GM10847 (cell line): ENCODE measurements around the gene ERC1.

Source experiments
- POLR2A ChIP-seq: IDR thresholded peaks from 2 replicates; pipeline ENCODE4 v1.6.1; 2011; ENCODE audit not compliant: insufficient read length; ENCODE audit errors: extremely low read depth

The ERC1 gene

DNA sequence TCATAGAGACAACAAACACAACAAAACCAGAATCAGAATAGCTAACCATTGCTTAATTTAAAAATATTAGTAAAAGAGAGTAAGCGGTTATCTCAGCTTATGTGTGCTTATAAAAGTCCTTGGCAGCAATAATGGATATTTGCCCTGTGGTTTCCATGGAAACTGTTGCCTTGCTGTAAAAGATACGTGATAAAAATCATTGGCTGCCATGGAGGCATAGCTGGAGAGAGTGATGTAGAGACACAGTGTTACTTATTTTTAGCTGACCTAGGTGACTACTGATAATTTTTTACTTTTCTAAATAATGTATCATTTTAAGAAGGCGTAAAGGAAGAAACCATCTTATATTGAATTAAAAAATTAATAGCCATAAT lies 92.9 kb downstream of the ERC1 start:
- no peak for TF ChIP-seq POLR2A

DNA sequence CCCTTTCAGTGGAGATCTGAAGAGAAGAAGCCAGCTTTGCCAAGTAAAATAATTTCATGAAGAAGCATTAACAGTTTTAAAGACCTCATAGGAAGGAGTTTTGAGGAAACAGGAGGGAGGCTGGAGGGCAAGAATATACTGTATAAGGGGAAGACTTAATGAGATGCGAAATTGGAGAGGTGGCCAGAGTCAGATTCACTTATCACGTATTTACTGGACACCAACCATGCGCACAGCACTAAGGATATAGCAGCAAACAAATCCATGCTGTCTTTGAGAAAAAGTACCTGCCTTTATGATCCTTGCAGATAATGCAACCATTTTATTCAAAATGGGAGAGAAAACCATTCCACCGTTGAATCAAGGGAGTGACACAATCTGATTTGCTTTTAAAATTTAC lies 100.3 kb downstream of the ERC1 start:
- TF ChIP-seq POLR2A: no peak

DNA sequence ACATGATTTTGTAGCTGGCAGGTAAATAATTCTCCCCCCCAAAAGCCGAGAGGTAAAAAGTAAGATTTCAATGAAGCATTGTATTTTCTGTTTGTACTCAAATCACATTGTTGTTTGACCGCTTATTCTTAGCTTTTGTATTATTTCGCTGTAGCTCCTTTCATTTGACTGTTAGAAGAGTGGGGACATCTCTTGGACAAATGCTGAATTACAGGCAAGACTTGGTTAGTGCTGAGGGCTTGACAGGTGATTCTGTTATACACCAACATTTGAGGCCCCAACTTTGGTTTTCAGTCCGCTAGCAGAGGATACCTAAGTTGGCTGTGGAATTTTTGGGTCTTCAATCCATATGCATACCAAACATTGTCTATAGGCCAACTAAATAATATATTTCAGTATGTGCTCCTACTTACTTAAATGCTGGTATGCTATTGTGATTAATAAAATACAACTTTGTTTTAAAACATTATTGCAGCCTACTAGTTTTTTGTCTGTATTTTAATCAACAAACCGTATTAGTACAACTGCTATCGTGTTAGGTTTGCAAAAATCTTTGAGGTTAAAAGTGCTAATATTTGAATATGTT lies 102.2 kb downstream of the ERC1 start:
- no peak for TF ChIP-seq POLR2A

GRCh38 chr12:1094714-1095113 lies 103.7 kb downstream of the ERC1 start:
- TF ChIP-seq POLR2A: no peak

GRCh38 chr12:1099158-1099557 lies 108.1 kb downstream of the ERC1 start:
- TF ChIP-seq POLR2A: no peak

DNA sequence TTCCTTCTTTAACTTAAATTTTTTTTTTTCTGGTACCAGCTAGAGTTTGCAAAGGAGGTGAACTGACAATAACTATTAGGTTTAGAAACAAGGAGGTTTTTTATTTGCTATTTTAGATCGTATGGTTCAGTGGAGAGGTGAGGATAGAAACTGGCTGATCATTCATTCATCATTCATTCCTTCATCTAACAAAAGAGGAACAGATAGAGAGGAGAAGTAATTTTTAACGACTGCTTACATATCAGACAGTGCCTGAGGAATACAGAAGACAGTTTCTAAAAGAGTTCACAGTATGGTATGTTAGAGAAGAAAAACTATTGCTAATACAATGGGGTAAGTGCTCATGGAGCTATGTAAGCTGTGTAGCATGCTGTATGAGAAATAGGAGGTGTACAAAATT lies 111.1 kb downstream of the ERC1 start:
- no peak for TF ChIP-seq POLR2A

- TF ChIP-seq POLR2A: no peak
These were observed 111.9 kb downstream of the ERC1 start for GRCh38 chr12:1102791-1103450.

GRCh38 chr12:1103632-1104031 lies 112.6 kb downstream of the ERC1 start:
- TF ChIP-seq POLR2A: no peak

DNA sequence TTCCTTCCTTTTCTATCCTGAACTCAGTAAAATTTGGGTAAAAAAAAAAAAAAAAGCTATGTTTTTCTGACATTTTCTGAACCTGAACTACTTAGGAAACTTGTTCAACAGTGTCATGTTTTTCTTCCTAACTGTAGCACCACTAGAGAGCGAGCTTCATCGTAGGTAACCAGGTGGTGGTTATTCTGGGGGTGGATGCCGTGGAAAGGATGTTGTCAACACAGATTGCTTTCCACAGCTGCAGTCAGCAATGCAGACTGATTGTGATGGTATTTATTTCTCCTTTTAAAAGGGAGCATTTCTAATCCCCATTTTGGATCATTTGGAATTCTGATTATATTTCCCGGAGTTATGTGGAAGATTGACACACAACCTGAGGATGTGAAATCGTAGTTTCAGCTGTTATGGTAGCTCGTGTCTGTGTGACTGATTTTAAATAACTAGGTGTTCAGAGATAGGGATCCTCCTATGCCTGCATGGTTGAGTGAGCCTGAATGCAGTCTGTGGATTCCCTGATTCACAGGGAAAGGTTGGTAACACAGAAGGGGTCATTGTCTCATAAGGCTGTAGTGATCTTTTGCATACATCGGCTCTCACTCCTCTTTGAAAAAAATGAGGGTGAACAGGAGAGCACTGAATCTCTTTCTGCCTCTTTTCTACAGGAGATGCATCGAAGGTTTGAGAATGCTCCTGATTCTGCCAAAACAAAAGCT lies 113.2 kb downstream of the ERC1 start:
- TF ChIP-seq POLR2A: no peak

- no peak for TF ChIP-seq POLR2A
These were observed 116.6 kb downstream of the ERC1 start for GRCh38 chr12:1107669-1108068.

GRCh38 chr12:1108276-1108675 lies 117.3 kb downstream of the ERC1 start:
- TF ChIP-seq POLR2A: no peak

GRCh38 chr12:1115484-1116231 lies 124.6 kb downstream of the ERC1 start:
- TF ChIP-seq POLR2A: no peak

GRCh38 chr12:1117371-1117770 lies 126.3 kb downstream of the ERC1 start:
- TF ChIP-seq POLR2A: no peak

DNA sequence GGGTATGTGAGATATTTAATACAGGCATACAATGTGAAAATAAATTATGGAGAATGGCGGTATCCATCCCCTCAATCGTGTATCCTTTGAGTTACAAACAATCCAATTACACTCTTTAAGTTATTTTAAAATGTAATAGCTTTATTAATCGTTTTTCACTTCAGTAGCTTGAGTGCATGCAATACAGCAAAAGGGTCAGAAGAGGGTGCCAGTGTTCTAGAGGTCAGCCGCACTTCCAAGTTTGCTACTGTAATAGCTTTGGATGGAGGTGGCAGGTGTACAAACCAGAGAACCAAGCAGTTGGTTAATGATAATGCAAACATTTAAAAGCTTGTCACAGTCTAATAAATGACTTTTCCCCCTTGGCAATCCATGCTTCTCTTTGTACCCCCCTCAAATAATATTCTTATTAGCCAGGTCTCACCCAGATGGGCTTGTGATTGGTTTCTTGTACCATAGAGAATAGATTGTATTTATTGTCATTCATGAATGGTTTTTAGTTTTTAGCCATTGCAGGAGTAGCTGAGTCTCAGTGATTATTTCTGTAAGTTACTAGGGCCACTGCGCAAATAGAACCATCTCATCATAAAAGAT lies 127.0 kb downstream of the ERC1 start:
- no peak for TF ChIP-seq POLR2A

- TF ChIP-seq POLR2A: no peak
These were observed 131.8 kb downstream of the ERC1 start for GRCh38 chr12:1122786-1123185.
